ENCODE data around the gene NDUFA7. TPM values are rescaled to one million over a fixed set of nuclear protein-coding genes. Genes with fewer than 3 reads are reported as not detected.
"Not testable (repeated sequence)": the region's sequence is repeated elsewhere in the genome, so short reads cannot be mapped to it uniquely, and the experiment has no call there.

NDUFA7 gene
- polyA plus RNA-seq, 5 donors = 29.6 to 36.3 (median 35.6) TPM

DNA sequence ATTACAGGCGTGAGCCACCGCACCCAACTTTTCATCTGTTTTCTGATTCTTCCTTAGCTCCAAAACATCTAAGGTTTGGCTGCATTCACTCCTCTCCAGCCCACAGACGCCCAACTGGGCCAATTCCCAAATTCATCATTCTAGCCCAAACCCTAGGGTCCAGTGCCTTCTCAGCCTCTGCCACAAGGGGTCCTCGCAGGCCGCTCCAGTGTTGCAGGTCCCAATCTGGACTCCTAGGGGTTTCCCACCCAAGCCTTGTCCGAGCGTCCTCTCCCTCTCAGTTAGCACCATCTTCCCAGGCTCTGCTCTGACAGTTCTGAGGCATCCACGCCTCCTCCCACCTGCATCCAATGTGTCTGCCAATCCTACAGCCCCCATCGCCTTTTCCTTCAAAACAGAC is 29.8 kb downstream of the NDUFA7 start:
- DNase-seq = not testable (repeated sequence)

DNA sequence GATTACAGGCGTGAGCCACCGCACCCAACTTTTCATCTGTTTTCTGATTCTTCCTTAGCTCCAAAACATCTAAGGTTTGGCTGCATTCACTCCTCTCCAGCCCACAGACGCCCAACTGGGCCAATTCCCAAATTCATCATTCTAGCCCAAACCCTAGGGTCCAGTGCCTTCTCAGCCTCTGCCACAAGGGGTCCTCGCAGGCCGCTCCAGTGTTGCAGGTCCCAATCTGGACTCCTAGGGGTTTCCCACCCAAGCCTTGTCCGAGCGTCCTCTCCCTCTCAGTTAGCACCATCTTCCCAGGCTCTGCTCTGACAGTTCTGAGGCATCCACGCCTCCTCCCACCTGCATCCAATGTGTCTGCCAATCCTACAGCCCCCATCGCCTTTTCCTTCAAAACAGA is 44.7 kb downstream of the NDUFA7 start:
- not testable (repeated sequence) for DNase-seq

DNA sequence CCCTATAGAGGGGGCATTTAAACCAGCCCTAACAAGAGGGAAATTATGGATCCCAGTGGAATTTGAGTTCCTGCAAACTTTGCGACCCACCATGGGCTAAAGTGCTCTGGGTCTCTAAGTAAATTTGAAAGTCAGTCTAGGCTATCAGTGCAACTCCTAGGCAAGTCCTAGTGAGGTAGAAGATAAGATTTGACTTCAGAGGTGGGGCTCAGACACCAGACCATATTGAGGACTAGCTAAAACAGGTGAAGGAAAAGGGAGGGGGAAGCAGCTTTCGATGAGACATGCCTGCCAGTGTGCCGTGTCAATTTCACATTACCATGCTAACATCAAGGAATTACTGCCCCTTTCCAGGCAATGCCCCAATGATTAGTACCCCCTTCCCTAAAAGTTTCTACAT is 51.5 kb downstream of the NDUFA7 start:
- no peak for DNase-seq

DNA sequence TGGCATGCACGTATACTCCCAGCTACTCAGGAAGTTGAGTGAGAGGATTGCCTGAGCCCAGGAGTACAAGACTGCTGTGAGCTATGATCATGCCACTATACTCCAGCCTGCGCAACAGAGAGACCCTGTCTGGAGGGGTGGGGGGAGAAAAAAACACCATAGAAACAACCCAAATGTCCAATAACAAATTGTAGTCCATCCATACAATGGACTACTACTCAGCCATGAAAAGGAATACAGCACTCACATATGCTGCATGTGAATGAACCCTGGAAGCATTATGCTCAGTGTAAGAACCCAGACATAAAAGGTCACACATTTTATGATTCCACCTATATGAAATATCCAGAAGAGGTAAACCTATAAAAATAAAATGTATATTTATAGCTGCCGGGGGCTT is 55.3 kb downstream of the NDUFA7 start:
- no peak for DNase-seq

DNA sequence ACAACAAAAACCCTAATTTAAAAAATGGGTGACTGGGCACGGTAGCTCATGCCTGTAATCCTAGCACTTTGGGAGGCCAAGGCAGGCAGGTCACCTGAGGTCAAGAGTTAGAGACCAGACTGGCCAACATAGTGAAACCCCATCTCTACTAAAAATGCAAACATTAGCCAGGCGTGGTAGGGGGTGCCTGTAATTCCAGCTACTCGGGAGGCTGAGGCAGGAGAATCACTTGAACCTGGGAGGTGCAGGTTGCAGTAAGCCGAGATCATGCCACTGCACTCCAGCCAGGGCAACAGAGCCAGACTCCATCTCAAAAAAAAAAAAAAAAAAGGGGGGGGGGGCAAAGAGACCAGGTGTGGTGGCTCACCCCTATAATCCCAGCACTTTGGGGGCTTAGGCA is 56.9 kb downstream of the NDUFA7 start:
- not testable (repeated sequence) for DNase-seq

DNA sequence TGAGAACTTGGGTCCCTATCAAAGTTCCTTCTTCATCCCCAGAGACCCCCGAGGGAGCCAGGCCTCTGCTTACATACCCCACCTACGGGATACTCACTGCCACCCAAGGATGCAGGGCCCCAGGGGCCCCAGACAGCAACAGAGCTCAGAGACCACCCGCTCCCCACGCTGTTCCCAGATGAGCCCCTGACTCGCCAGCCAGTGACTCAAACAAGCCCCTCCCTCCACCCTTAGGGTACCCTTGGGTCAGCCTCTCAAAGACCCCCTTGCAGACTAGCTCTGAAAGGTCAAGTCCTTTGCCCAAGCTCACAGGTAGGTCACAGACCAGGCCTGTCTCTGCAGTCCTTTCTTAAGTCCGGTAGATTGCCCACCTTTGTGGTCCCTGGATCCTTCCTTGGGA is 58.7 kb downstream of the NDUFA7 start:
- DNase-seq = no peak

DNA sequence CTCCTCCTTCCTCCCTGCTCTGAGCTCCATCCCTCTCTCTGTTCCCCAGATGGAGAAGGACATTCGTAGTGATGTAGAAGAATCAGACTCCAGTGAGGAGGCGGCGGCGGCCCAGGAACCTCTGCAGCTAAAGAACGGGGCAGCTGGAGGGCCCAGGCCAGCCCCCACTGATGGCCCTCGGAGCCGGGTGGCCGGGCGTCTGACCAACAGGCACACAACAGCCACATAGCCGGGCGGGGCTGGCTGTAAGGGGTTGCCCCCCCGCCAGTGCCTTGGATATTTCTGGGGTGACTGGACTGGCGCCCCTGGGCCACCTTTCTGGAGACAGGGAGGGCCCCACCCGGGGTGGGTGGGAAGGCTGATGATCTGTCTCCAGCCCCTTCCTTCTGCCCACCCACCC is 59.3 kb downstream of the NDUFA7 start:
- no peak for DNase-seq

DNA sequence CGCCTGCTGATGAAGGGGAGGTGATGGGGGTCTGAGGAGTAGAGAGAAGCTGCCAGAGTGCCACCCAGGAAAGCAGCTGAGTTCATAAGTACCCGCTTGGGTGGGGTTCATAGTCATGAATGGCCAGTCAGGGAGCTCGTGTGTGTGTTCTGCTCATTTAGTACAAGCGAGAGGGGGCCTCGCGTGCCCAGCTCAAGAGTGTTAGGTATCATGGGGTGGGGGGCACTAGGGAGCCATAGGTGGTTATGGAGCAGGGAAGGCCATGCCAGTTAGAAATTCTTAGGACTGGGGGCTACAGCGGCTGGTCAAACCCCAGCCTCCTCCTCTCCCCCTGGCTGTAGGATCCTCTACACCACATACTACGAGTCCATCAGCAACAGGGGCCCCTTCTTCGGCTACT is 59.8 kb downstream of the NDUFA7 start:
- no peak for DNase-seq

Other genes starting within 250 kb of the NDUFA7 start
- gene FBN3, start 171.8 kb downstream of the NDUFA7 start, polyA plus RNA-seq (ENCODE audit: insufficient read depth in 1 of 5, insufficient read length in 5 of 5, low replicate concordance in 1 of 5) = 10 to 100 TPM; 52.4 to 74.3 (median 54.0) TPM
- gene CERS4, start 112.0 kb downstream of the NDUFA7 start, polyA plus RNA-seq (ENCODE audit: insufficient read depth in 1 of 5, insufficient read length in 5 of 5, low replicate concordance in 1 of 5) = 10 to 100 TPM; 41.4 to 62.9 (median 53.1) TPM
- 10 to 100 TPM; 26.9 to 53.9 (median 33.0) TPM for gene CD320, start 13.0 kb downstream of the NDUFA7 start, polyA plus RNA-seq (ENCODE audit: insufficient read depth in 1 of 5, insufficient read length in 5 of 5, low replicate concordance in 1 of 5)
- 100 to 1,000 TPM; 455 to 946 (median 563) TPM for gene RPS28, start 121 bp upstream of the NDUFA7 start, polyA plus RNA-seq (ENCODE audit: insufficient read depth in 1 of 5, insufficient read length in 5 of 5, low replicate concordance in 1 of 5)
- 10 to 100 TPM; 13.0 to 26.5 (median 16.8) TPM for gene KANK3, start 21.9 kb upstream of the NDUFA7 start, polyA plus RNA-seq (ENCODE audit: insufficient read depth in 1 of 5, insufficient read length in 5 of 5, low replicate concordance in 1 of 5)
- 1 to 10 TPM; 2.9 to 7.6 (median 4.6) TPM for gene ANGPTL4, start 42.8 kb upstream of the NDUFA7 start, polyA plus RNA-seq (ENCODE audit: insufficient read depth in 1 of 5, insufficient read length in 5 of 5, low replicate concordance in 1 of 5)
- gene RAB11B, start 69.0 kb upstream of the NDUFA7 start, polyA plus RNA-seq (ENCODE audit: insufficient read depth in 1 of 5, insufficient read length in 5 of 5, low replicate concordance in 1 of 5) = 100 to 1,000 TPM in 4 of 5 donors, 10 to 100 TPM in 1; 97.7 to 161 (median 121) TPM
- 10 to 100 TPM in 3 of 5 donors, 1 to 10 TPM in 2; 9.4 to 17.0 (median 10.6) TPM for gene MARCHF2, start 91.9 kb upstream of the NDUFA7 start, polyA plus RNA-seq (ENCODE audit: insufficient read depth in 1 of 5, insufficient read length in 5 of 5, low replicate concordance in 1 of 5)
- gene HNRNPM, start 123.6 kb upstream of the NDUFA7 start, polyA plus RNA-seq (ENCODE audit: insufficient read depth in 1 of 5, insufficient read length in 5 of 5, low replicate concordance in 1 of 5) = 100 to 1,000 TPM; 281 to 444 (median 337) TPM
- 1 to 10 TPM; 1.9 to 3.9 (median 2.9) TPM for gene PRAM1, start 181.3 kb upstream of the NDUFA7 start, polyA plus RNA-seq (ENCODE audit: insufficient read depth in 1 of 5, insufficient read length in 5 of 5, low replicate concordance in 1 of 5)
- gene ZNF414, start 192.8 kb upstream of the NDUFA7 start, polyA plus RNA-seq (ENCODE audit: insufficient read depth in 1 of 5, insufficient read length in 5 of 5, low replicate concordance in 1 of 5) = 10 to 100 TPM; 16.3 to 38.3 (median 20.8) TPM

All from right lung (tissue), 5 donors.